ENCODE data around the gene DOCK6.
A peak's percentile ranks its signal among the peaks of the same experiment; 100 is the strongest.

The DOCK6 gene

DNA sequence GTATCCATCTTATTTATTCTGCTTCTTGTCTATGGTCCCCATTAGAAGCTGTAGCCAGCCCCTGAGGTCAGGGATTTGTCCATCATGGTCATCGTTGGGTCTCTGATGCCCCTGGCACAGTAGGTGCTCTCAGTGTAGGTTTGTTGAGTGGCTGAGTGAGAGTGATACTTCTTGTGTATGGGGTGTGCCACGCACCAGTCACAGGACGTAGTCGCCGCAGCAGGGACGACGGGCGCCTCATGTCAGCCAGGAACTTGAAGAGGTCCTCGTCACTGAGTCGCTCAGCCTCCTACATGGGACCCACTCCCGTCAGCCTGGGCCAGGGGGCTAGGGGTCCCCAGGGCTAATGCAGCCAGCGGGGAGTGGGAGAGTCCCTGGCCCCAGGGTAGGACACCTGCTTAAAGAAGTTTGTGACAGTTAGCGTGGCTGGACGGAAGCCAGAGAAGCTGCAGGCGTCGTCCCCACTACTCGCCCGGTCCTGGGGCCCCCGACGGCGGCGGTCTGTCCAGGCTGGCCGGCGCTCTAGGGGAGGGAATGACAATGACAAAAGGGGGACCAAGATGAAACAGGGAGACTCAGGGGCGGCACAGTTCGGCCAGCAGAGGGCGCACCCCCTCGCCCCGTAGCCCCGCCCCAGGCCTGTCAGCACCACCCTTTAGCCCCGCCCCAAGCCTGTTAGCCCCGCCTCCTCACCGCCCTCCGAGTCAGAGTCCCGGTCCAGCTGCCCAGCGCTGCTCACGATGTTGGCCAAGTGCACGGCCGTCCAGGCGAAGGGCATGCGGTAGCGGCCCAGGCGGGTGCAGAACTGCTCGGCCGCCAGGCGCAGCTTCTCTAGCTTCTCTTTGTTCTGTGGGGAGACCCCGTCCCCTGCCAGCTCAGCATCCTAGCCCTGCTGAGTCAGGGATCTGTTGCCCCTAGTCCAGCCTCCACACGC, 19.2 kb downstream of the DOCK6 start:
- TF ChIP-seq, protein P1, sequence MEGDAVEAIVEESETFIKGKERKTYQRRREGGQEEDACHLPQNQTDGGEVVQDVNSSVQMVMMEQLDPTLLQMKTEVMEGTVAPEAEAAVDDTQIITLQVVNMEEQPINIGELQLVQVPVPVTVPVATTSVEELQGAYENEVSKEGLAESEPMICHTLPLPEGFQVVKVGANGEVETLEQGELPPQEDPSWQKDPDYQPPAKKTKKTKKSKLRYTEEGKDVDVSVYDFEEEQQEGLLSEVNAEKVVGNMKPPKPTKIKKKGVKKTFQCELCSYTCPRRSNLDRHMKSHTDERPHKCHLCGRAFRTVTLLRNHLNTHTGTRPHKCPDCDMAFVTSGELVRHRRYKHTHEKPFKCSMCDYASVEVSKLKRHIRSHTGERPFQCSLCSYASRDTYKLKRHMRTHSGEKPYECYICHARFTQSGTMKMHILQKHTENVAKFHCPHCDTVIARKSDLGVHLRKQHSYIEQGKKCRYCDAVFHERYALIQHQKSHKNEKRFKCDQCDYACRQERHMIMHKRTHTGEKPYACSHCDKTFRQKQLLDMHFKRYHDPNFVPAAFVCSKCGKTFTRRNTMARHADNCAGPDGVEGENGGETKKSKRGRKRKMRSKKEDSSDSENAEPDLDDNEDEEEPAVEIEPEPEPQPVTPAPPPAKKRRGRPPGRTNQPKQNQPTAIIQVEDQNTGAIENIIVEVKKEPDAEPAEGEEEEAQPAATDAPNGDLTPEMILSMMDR (IDR thresholded peaks at IDR 0.05; ENCODE audit: low read length, missing control alignments): peak; percentile 50
- H3K4me3 ChIP-seq (replicated peaks; ENCODE audit: low read depth, low read length): no peak overlapping the region
- DNase-seq (ENCODE audit: low read depth): peak; percentile 80

DNA sequence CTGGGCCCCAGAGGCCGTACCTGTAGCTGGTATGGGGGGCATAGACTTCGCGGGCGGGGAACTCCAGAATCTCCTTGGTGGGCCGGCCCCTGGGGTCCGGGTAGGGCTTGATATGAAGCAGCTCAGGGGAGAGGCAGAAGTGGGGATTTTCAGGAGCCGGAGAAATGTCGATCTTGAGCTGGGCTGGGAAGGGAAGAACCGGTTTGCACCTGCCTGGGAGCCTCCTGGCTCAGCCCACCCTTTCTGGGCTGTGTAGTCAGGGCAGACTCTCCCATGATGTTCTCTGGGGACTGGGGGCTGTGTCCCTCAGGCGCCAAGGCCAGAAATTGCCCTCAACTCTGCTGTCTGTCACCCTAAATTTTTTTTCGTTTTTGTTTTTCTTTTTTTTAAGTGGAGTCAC, 20.3 kb downstream of the DOCK6 start:
- TF ChIP-seq, protein P1 (IDR thresholded peaks at IDR 0.05; ENCODE audit: low read length, missing control alignments): no peak
- no peak overlapping the region for H3K4me3 ChIP-seq (replicated peaks; ENCODE audit: low read depth, low read length)
- DNase-seq (ENCODE audit: low read depth): no peak

DNA sequence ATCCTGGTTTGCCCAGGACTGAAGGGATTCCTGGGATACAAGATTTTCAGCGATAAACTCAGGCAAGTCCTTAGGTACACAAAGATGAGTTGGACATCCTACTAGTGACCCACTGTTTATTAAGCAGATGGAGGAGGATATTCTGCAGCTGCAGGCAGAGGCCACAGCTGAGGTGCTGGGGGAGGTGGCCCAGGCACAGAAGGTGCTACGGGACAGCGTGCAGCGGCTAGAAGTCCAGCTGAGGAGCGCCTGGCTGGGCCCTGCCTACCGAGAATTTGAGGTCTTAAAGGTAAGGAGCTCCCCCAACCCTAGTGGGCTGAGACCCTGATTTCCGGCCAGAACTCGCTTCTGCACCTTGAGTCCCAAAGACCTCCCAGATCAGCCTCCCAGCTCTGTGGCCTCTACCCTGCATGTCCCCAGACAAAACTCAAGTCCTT, 22.3 kb downstream of the DOCK6 start:
- H3K4me3 ChIP-seq (replicated peaks; ENCODE audit: low read depth, low read length): no peak overlapping the region
- TF ChIP-seq, protein P1 (IDR thresholded peaks at IDR 0.05; ENCODE audit: low read length, missing control alignments): no peak
- DNase-seq (ENCODE audit: low read depth): no peak

DNA sequence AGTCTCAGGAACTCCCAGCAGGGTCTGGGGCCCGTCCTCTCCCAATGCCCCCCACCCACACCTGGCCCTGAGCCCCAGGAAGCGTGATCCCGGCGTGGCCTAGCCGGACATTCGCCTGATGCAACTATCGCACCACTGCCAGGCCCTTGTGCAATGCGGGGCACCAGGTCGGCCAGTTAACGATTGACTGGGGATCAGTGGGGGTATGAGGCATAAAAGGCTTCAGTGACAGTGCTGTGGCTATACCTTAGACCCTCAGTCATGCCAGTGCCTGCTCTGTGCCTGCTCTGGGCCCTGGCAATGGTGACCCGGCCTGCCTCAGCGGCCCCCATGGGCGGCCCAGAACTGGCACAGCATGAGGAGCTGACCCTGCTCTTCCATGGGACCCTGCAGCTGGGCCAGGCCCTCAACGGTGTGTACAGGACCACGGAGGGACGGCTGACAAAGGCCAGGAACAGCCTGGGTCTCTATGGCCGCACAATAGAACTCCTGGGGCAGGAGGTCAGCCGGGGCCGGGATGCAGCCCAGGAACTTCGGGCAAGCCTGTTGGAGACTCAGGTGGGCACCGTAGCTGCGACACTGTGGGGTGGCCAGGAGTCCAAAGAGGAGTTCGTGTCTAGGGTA, 22.8 kb downstream of the DOCK6 start, which contains the start of gene ANGPTL8:
Gene ANGPTL8 (plus strand): TSS at position 243 of the 624 bp plus-strand sequence. CDS start 19 bp downstream, at position 262.
- TF ChIP-seq, protein P1 (IDR thresholded peaks at IDR 0.05; ENCODE audit: low read length, missing control alignments): no peak
- no peak for DNase-seq (ENCODE audit: low read depth)
- H3K4me3 ChIP-seq (replicated peaks; ENCODE audit: low read depth, low read length): no peak within 1 kb of the TSS

GRCh38 chr19:11238781-11239376, 23.4 kb downstream of the DOCK6 start:
- no peak overlapping the region for H3K4me3 ChIP-seq (replicated peaks; ENCODE audit: low read depth, low read length)
- DNase-seq (ENCODE audit: low read depth): no peak
- TF ChIP-seq, protein P1 (IDR thresholded peaks at IDR 0.05; ENCODE audit: low read length, missing control alignments): no peak

- TF ChIP-seq, protein P1 (IDR thresholded peaks at IDR 0.05; ENCODE audit: low read length, missing control alignments): no peak
- no peak overlapping the region for H3K4me3 ChIP-seq (replicated peaks; ENCODE audit: low read depth, low read length)
- no peak for DNase-seq (ENCODE audit: low read depth)
These were observed 24.3 kb downstream of the DOCK6 start for GRCh38 chr19:11238041-11238440.
